GDM1 (cell line): ENCODE results near the gene AWAT1.
"Not testable (repeated sequence)": the region's sequence is repeated elsewhere in the genome, so short reads cannot be mapped to it uniquely, and the experiment has no call there.

Experiments
- DNase-seq: peaks from one replicate; lab custom pipeline; 2025; lab: John Stamatoyannopoulos, UW

The AWAT1 gene

GRCh38 chrX:70262952-70263567 is 28.6 kb downstream of the AWAT1 start:
- DNase-seq = peak; percentile 10

GRCh38 chrX:70264784-70265183 is 30.3 kb downstream of the AWAT1 start:
- no peak for DNase-seq

- no peak for DNase-seq
Measured at GRCh38 chrX:70268034-70268433, 33.6 kb downstream of the AWAT1 start, which contains the start of gene ARR3. Gene ARR3 (plus strand): TSS chrX:70268334. CDS start chrX:70269386, 1,052 bp downstream.

- not testable (repeated sequence) for DNase-seq
Measured at GRCh38 chrX:70274029-70274428, 39.6 kb downstream of the AWAT1 start.

GRCh38 chrX:70279081-70279480 is 44.6 kb downstream of the AWAT1 start:
- no peak for DNase-seq

- DNase-seq = no peak
Measured at GRCh38 chrX:70280573-70280972, 46.1 kb downstream of the AWAT1 start.

- no peak for DNase-seq
Measured at GRCh38 chrX:70281951-70282350, 47.5 kb downstream of the AWAT1 start, which contains the start of gene RAB41. Gene RAB41 (plus strand): TSS chrX:70282172. CDS start chrX:70282218, 46 bp downstream.

GRCh38 chrX:70289168-70289792 is 54.8 kb downstream of the AWAT1 start:
- no peak for DNase-seq
